Suprapubic skin (tissue), 4 donors: ENCODE measurements around the gene ADAMTS8.

Experiments
- POLR2A ChIP-seq, 2 donors: fragments of 450-650 bp; IDR thresholded peaks; one replicate each; pipeline ENCODE4 v1.6.1; 2017; ENCODE audit warnings: antibody characterized with exemption in 2 of 2, mild to moderate bottlenecking in 2 of 2, moderate library complexity in 2 of 2
- POLR2AphosphoS5 ChIP-seq, 3 donors: sonication (generic); formaldehyde crosslinking; IDR thresholded peaks; one replicate each; pipeline ENCODE4 v1.6.1; 2017; ENCODE audit warnings: antibody characterized with exemption in 3 of 3

DNA sequence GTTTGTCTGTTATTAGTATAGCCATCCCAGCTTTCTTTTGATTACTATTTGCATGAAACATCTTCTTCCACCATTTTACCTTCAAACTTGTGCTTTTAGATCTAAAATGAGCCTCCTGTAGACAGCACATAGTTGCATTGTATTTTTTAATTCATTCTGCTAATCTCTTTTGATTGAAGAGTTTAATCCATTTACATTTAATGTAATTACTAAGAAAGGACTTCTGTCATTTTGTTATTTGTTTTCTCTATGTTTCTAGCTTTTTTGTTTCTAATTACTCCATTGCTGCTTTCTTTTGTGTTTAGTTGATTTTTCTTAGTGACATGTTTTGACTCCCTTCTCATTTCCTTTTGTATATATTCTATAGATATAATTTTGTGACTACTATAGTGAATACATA is 70.0 kb downstream of the ADAMTS8 start:
- TF ChIP-seq POLR2A (IDR thresholded peaks at IDR 0.05) (no peak), POLR2AphosphoS5 (IDR thresholded peaks at IDR 0.05) (no peak)
